Stimulated activated CD4-positive, alpha-beta T cell treated with anti-CD3 and anti-CD28 coated beads, Interleukin-12 subunit alpha, Interleukin-12 subunit beta, amount 100 ng/mL, for 24 hours (primary cell): ENCODE data around the gene ENTREP3.
"Not testable (repeated sequence)": the region's sequence is repeated elsewhere in the genome, so short reads cannot be mapped to it uniquely, and the experiment has no call there.

Source experiments
- DNase-seq, 2 experiments: peaks; one replicate each; pipeline ENCODE4 v3.0.0-alpha.2; 2020; ENCODE audit warnings: low read depth in 2 of 2

The ENTREP3 gene

DNA sequence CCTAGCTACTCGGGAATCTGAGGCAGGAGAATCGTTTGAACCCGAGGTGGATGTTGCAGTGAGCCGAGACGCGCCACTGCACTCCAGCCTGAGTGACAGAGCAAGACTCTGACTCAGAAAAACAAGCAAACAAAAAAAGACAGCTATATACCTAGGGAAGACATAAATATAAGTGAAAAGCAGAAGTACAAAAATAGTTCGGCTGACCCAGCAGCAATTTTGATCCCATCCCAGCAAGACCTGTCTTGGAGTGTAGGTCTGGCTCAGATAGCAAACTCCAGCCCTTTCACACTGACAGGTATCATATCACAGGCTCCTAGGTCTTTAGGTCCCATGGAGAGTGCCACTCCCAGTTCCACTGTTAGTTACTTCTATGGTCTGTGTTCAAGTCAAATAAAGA is 32.2 kb downstream of the ENTREP3 start:
- DNase-seq = no peak

DNA sequence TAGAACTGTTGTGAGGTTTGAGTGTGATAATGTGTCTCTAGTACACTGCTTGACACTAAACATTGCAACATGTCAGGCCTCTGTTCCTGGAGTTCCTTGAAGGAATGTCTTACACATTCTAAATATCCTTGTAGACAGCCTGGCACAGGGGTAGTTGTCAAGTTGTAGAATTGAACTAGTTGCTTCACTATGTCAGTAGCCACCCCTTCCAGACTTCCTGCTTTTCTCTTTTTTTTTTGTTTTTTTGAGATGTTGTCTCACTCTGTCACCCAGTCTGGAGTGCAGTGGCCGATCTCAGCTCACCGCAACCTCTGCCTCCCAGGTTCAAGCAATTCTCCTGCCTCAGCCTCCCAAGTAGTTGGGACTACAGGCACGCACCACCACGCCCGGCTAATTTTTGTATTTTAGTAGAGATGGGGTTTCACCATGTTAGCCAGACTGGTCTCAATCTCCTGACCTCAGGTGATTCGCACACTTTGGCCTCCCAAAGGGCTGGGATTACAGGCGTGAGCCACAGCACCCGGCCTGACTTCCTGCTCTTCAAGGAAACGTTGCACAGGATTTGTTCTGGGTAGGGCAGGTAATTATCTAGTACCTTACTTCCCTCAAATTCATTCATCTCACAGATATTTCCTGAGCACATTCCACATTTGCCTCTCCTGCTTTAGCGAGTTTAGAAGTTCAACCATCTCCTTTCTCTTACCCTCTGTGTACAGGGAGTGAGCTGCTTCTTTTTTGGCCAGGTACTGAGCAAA is 34.9 kb downstream of the ENTREP3 start:
- DNase-seq = not testable (repeated sequence)

DNA sequence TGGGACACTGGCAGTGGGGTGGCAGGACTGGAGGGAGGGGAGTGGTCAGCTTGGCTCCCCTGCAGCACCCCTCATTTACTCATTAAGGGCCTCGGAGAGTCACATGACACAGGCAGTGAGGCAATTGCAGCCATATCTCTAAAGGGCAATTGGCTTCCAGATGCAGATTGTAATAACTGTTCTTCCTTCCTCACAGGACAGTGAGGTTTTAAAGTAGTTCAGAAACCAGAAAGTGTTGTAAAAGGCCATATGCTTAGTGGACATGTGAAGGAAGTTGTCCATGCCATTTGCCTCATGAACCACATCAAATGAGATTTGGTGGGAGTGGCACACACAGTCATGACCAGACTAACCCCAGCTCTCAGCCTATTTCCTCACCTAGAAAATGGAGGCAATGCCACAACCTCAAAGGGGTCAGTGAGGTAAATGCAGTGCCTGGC is 35.7 kb downstream of the ENTREP3 start:
- DNase-seq = no peak

DNA sequence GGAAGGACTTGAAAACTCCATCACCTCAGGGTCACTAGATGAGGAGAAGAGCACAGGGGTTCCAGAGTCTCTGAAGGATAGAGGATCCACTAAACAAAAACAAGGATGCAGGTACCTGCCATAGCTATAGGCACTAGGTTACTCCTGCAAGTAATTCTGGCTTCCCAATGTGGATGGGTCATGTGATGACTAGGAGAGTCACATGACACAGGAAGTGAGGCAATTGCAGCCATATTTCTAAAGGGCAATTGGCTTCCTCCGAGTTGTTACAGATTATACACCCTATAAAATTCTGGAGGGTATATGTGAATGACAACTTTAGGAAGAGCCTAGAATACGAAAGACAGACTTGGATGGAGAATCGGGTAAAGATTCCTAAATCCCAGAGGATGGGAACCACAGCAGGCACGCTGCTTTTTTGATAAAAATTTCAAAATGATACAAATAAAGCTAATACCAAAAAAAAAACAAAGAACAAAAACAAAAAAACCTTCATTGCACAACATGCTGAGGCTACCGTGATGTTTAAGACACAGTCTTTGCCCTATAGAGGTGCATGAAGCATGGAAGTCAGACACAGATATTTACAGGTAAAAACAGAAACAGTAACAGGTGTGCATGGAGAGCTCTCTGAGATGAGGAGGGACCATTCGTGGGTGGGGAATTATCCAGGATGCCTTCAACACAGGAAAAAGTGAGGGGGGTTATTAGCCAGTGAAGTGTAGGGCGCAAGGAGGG is 36.3 kb downstream of the ENTREP3 start:
- no peak for DNase-seq

DNA sequence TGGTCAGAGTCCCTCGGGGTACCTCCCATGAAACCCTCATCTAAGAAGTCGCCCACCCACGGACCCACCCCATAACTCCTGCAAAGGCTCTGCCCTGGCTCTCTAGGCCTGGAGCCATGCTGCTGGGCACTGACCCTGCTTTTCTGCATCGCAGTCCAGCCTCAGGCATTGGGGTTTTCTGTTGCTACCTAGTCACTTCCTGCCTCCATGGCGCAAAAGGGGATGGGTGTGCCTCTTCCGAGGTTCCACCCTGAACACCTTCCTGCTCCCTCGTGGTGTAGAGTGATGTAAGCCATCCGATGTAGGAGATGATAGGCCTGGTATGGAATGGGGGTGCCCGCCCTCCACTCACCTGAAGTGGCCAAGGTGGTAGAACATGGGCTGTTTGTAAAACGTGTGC is 40.6 kb downstream of the ENTREP3 start:
- not testable (repeated sequence) for DNase-seq

DNA sequence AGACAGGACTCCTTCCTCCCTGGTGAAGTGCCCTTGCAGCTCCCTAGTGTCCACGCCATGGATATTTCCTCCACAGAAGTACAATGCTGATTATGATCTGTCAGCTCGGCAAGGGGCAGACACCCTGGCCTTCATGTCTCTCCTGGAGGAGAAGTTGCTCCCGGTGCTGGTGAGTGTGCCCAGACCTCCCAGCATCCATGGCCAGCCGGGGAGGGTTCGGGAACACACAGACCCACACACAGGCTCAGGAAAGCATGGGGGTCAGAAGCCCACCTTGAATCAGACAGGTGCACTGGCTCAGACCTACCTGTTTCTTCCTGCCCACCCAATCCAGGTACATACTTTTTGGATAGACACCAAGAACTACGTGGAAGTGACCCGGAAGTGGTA is 43.2 kb downstream of the ENTREP3 start:
- DNase-seq = not testable (repeated sequence)

DNA sequence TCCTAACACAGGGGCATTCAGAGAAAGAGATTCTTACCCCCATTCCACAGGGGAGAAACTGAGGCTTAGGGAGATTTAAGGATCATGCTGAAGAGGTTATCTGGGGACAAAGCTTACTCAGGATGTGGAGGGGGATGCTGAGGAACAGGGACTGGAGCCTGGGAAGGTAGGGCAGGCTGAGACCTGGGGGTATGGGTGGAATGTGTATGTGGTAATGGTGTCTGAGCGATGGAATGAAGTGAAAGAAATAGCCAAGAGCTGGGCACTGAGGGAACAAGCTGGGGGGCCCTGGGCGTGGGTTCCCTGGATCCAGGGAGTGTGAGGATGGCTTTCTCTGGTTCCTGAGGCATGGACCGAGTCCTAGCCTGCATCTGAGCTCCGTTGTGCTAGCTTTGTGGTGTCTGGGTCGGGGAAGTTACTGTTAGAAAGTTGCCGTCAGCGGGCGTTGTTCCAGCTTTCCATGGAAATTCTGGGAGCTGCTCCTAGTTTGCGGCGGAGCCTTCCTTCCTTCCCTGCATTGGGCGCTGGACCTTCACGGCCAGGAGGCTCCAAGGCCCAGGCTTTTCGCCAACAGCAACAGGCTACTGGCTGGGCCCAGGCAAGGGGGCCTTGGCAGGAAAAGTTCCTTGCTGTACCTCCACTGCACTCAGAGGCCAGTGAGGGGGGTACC is 43.8 kb downstream of the ENTREP3 start:
- DNase-seq = not testable (repeated sequence)

DNA sequence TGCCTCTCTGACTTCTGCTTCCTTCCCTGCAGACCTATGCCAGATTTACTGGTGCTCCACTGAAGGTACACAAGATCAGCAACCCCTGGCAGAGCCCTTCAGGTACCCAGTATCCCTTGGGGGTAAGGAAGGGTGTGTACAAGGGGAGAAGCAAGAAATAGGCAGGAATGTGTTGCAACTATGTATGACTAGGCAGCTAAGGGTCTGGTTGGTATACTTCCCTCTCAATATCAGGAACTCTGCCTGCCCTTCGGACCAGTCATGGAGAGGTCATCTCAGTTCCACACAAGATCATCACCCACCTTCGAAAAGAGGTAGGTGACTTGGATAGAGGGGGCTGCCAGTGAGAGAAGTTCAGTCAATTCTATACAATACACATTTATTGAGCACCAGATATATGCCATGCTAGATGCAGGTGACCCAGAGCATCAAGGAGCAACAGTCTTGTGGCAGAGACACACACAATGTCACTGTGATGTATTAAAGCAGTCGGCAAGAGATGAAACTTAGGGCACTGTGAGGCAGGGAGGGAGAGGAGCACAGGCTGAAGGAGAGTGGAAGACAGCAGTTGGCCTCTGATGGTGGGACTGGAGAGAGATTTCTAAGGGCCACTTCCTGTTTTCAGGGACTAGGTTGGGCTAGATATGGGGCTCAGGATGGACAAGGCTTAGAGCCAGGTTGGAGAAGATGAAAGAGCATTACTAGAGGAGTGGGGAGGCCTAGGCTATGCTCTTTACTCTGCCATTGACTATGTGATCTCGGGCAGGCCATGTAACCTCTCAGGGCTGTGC is 44.8 kb downstream of the ENTREP3 start:
- no peak for DNase-seq

DNA sequence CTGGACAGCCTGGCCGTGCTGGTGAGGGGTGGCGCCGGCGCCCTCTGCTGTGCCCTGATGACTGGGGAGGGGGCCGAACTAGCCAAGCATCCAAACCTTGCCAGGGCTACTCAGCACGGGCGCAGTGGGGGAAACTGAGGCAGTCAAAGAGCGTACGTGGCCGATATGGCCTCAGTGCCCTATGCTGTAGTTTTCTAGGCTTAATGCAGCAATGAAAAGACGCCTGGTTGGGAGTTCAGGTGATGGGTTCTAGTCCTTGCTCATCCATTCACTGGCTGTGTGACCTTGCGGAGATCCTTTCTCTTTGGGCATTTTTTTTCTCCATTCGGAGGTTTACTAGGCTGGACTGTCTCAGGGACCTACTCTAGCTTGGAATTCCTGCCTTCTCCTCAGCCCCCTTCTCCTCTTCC is 46.0 kb downstream of the ENTREP3 start:
- DNase-seq = no peak

DNA sequence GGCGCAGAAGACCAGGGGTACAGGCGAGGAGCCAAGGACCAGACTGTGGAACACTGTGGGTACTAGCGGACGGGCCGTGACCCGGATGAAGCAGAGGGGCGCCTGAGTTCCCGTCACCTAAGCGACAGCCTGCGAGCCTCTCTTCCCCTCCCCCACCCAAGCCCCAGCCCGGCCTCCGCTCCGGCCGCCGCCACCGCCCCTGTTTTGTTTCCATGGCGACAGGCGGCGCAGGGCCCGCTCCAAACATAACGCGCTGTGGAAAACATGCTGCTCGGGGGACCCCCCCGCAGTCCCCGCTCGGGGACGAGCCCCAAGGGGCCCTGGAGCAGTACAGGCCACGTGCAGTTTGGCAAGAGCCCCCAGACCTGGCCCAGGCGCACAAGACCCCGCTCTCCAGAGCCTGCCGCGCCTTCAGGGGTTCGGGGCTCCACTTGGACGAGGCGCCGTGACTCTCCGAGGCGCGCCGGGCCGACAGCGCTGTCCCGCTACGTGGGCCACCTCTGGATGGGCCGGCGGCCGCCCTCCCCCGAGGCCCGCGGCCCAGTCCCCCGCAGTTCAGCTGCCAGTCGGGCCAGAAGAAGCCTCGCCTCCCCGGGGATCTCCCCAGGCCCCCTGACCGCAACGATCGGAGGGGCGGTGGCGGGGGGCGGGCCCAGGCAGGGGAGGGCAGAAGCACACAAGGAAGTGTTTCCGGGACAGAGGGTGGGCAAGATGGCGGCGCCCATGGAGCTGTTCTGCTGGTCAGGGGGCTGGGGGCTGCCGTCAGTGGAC is 46.6 kb downstream of the ENTREP3 start, which contains the start of gene MTX1:
MTX1 (plus strand) TSS at position 155 of the 771 bp plus-strand sequence; CDS start at position 265, 110 bp downstream.
- DNase-seq = peak; percentile 70 to 84

DNA sequence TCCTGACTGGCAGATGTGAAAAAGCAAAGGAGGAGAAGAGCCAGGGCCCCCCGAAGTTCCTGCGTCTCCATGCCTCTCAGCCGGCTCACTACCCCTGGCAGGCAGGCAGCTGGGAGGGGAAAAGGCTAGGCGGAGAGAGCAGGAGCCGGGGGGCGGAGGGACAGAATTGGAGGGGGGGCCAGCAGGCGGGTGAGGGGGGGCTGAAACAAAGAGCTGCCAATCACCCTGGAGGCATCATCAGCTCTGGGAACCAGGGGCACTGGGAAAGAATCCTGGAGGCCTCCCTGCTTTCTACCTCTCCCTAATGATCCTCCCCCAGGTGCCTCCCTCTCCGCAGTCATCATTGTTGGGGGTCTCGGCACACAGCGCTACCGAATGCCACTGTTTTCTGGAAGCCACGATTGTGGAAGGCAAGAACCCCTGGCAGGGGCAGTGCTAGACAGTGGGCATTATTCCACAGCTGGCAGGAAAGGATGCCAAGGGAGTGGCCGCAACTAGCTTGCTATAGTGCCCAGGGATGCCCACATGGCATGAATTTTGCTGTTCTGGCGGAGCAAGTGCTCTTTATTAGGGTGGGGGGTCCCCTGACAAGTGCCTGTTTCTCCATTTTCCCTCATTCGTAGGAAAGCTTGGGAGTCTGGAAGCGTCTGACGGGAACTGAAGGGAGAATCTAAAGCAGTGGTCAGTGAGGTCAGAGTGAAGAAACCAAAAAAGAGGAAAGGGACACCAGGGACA is 47.3 kb downstream of the ENTREP3 start, which contains the start of gene THBS3:
THBS3 (minus strand) TSS at position 92 of the 735 bp plus-strand sequence; CDS start at position 71, 21 bp downstream.
- DNase-seq = no peak

DNA sequence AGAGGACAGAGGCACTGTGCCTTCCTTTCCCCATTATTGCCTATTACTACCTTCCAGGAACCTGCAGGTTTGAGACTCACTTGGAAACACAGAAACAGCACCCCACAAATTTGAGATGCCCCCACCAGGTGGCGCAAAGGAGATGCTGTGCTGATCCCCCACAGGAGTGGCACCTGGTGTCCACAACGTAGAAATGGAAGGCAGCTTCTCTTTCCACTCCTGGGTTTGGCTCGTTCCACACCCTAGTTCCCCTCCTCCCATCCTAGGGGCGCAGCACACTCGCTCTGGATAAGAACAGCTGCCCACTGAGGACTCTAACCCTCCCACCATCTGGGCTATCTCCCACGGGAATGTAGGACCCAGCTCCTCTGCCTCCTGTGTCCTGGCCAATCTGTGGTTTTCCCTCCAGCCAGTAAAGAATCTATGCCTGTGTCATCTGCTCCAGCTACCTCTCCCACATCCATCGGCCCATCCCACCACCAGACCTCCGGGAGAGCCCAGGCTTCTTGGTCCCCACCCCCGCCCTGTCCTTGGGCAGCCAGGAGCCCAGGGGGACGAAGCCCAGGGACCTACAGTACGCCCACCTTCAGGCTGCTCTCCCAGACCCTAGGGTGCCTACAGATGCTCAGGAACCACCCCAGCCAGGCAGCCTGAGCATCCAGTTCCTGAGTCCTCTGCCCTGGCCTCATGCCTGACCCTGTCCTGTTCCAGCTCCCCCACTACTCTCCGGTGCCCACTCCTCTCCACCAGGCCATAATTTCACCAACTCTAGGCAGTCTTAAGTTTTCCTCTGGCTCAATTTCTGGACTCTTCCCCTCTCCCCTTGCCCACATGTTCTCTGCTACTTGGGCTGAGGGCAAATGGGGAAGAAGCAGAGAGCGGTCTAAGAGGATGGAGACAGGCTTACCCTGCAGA is 48.1 kb downstream of the ENTREP3 start:
- DNase-seq = peak; percentile 75 to 91

DNA sequence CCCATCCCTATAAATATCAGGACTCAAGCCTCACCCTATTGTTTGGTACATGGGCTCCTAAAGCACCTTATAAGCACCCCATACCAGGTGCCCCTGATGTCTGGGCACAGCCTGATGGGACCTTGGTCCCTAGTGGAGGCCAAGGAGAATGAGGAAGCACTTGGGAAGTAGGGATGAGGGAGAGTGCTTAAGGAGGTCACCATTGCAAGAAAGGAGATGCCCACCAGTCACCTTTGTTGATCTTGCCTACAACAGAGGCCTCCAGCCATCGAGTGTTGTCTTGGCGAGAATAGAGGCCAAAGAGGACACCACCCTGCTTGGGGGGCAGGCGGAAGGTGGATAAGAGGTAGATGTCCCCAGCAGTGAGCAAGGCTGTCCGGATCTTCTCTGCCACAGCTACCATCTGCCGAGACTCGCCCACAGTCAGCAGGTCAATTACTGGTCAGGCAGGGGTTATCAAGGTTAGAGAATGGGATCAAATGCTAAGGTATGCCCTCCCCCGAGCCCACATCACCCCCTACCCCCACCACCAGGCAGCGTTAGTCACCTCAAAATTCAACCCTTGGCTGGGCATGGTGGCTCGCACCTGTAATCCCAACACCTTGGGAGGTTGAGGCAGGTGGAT is 49.2 kb downstream of the ENTREP3 start:
- DNase-seq = no peak

DNA sequence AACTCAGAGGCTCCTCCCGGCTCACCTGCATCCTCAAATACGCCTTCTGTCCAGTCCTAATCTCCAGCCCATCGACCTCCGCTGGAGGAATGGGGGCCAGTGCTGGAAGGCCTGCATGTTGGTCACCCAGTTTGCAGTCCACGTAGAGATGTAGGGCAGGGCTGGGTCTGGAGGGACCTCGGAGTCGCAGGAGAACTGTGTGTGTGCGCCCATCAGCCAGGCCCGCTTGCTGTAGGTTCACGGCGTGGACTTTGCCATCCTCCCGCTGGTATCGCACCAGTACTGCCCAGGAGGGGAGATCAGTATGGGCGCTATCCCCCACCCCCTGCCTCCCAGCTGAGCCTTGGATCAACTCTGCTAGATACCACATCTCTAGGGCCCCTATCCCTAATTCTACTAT is 50.2 kb downstream of the ENTREP3 start:
- no peak for DNase-seq

DNA sequence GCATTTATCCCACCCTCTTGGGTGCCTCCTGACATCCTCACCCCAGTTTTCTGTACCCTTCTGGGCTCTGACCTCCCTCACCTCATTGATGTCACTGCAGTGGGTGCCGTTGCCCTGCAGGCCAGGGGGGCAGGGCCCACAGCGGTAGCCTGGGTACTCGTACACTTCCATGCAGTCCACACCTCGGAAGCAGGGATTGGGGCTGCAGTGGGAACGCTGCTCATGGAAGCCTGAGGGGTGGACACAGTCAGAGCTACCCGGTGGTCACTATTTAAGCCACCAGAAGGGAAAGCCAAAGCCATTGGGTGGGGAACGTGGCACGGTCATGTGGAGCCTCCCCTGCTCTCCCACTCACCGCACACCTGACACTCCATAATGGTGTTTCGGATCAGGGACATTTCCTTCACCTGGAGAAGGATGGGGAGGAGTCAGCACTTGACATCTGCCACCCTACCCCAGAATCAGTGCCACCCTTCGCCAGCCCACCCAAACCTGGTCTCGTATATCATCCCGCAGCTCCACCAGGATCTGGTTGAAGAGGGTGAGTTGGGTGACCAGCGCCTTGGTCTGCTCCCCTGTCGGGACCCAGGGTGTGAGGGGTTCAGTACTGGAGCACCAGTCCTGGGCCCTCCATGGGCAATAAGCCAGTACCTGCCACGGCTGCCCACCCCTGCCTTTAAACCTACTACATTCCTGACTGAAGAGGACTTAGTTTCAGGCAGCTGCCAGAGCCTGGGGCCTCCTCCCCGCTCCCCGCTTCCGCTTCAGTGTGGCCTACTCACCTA is 52.4 kb downstream of the ENTREP3 start:
- DNase-seq = no peak

DNA sequence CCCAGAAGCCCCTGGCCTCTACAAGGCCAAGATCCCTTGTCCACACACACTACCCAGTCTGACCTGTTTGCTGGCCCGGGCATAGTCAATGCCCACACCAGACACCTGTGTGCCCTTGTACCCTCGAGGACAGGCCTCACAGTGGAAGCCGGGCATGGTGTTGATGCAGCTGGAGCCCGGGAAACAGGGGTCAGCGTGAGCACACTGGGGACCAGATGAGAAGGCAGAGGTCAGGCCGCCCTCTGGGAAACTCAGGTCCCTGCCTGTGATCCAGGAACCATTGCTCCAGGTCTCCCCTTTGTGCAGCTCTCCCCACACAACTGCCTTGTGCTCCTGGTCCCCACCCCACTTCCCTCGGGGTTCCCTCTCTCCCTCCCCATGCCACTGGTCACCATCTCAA is 53.1 kb downstream of the ENTREP3 start:
- DNase-seq = no peak

DNA sequence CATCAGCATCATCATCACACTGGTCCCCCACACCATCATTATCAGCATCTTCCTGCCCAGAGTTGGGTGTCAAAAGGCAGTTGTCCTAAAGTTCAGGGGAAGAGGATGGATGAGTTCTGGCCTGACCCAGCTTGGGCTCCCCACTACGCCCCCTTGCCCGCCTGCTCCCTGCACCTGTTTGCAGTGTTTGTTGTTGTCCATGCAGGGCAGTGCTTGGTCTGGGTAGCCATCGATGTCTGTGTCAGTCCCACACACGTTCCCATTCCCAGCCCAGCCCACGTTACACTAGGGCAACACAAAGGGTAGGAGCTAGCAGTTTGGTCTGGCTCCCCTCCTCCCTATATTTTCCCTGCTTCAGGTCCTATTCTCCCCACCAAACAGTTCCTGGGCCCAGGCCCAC is 54.4 kb downstream of the ENTREP3 start:
- DNase-seq = no peak

DNA sequence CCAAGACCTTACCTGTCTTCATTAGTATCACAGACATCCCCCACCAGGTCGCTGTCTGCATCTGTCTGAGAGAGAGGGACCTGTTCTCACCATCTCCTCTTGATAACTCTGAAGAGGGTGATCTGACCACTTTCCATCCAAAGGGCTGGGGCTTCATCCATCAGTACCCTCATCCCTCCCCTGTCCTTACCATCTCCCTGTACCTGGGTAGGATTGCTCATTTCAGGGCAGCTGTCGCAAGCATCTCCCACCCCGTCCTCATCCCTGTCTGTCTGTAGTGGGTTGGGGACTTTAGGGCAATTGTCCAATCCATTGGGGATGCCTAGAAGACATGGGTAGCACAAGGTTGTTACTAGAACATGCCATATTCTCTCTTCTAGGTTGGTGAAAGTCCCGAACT is 55.5 kb downstream of the ENTREP3 start:
- no peak for DNase-seq
